HUES6 (cell line): ENCODE measurements around the gene HSPG2.
A peak's percentile ranks its signal among the peaks of the same experiment; 100 is the strongest.

ENCODE experiments used
- H3K27ac ChIP-seq: 2 replicates; pipeline ENCODE4 v1.7.0; 2013; ENCODE audit warnings: low read depth, mild to moderate bottlenecking, low read length, inconsistent platforms
- H3K27me3 ChIP-seq: 2 replicates; pipeline ENCODE4 v1.6.1; 2013; ENCODE audit warnings: low read length; ENCODE audit not compliant: control insufficient read depth, insufficient read depth
- H3K36me3 ChIP-seq: 2 replicates; pipeline ENCODE4 v1.6.1; 2013; ENCODE audit warnings: low read length; ENCODE audit not compliant: control insufficient read depth, insufficient read depth
- H3K4me1 ChIP-seq: 2 replicates; pipeline ENCODE4 v1.6.1; 2013; ENCODE audit warnings: low read length; ENCODE audit not compliant: control insufficient read depth, insufficient read depth
- H3K4me3 ChIP-seq: 2 replicates; pipeline ENCODE4 v1.5.1; 2013; ENCODE audit warnings: low read depth, low read length
- H3K9ac ChIP-seq: one replicate; pipeline ENCODE4 v1.6.1; 2013; ENCODE audit warnings: mild to moderate bottlenecking, low read length
- H3K9me3 ChIP-seq: 2 replicates; pipeline ENCODE4 v1.6.1; 2013; ENCODE audit warnings: low read depth, low read length; ENCODE audit not compliant: control insufficient read depth, insufficient read depth

HSPG2 gene

GRCh38 chr1:21930629-21931170 lies 6.4 kb downstream of the HSPG2 start:
- H3K27ac ChIP-seq: no peak overlapping the region
- no peak overlapping the region for H3K9ac ChIP-seq
- no peaks in the 10 kb centered on the region for H3K9me3 ChIP-seq
- no peak overlapping the region for H3K4me3 ChIP-seq
- no peaks in the 10 kb centered on the region for H3K27me3 ChIP-seq
- no peaks in the 10 kb centered on the region for H3K36me3 ChIP-seq
- H3K4me1 ChIP-seq: peaks cover 39% of the 10 kb centered on the region

- no peaks in the 10 kb centered on the region for H3K36me3 ChIP-seq
- peaks cover 34% of the 10 kb centered on the region for H3K4me1 ChIP-seq
- no peak overlapping the region for H3K9ac ChIP-seq
- no peaks in the 10 kb centered on the region for H3K27me3 ChIP-seq
- H3K4me3 ChIP-seq: no peak overlapping the region
- no peaks in the 10 kb centered on the region for H3K9me3 ChIP-seq
- H3K27ac ChIP-seq: no peak overlapping the region
These were observed 7.0 kb downstream of the HSPG2 start for GRCh38 chr1:21930080-21930571.

GRCh38 chr1:21927533-21928237 lies 9.4 kb downstream of the HSPG2 start:
- Histone ChIP-seq H3K27ac (no peak overlapping the region), H3K9ac (no peak overlapping the region), H3K4me1 (peaks cover 29% of the 10 kb centered on the region), H3K36me3 (no peaks in the 10 kb centered on the region), H3K9me3 (no peaks in the 10 kb centered on the region), H3K27me3 (no peaks in the 10 kb centered on the region), H3K4me3 (no peak overlapping the region)

- Histone ChIP-seq H3K27me3 (no peaks in the 10 kb centered on the region), H3K36me3 (no peaks in the 10 kb centered on the region), H3K9ac (no peak overlapping the region), H3K9me3 (no peaks in the 10 kb centered on the region), H3K27ac (no peak overlapping the region), H3K4me1 (peaks cover 32% of the 10 kb centered on the region), H3K4me3 (no peak overlapping the region)
These were observed 10.1 kb downstream of the HSPG2 start for GRCh38 chr1:21926814-21927532.

- Histone ChIP-seq H3K4me1 (peaks cover 32% of the 10 kb centered on the region), H3K9ac (no peak overlapping the region), H3K4me3 (no peak overlapping the region), H3K27ac (no peak overlapping the region), H3K27me3 (no peaks in the 10 kb centered on the region), H3K36me3 (no peaks in the 10 kb centered on the region), H3K9me3 (no peaks in the 10 kb centered on the region)
These were observed 11.0 kb downstream of the HSPG2 start for GRCh38 chr1:21926065-21926464.

GRCh38 chr1:21925334-21925940 lies 11.7 kb downstream of the HSPG2 start:
- Histone ChIP-seq H3K4me3 (no peak overlapping the region), H3K9me3 (no peaks in the 10 kb centered on the region), H3K27me3 (no peaks in the 10 kb centered on the region), H3K4me1 (peaks cover 36% of the 10 kb centered on the region), H3K27ac (no peak overlapping the region), H3K9ac (no peak overlapping the region), H3K36me3 (no peaks in the 10 kb centered on the region)

- Histone ChIP-seq H3K4me3 (no peak overlapping the region), H3K9ac (no peak overlapping the region), H3K27ac (no peak overlapping the region), H3K36me3 (no peaks in the 10 kb centered on the region), H3K27me3 (no peaks in the 10 kb centered on the region), H3K9me3 (no peaks in the 10 kb centered on the region), H3K4me1 (peaks cover 39% of the 10 kb centered on the region)
These were observed 12.6 kb downstream of the HSPG2 start for GRCh38 chr1:21924503-21925005.

GRCh38 chr1:21922090-21923013 lies 14.8 kb downstream of the HSPG2 start:
- no peak overlapping the region for H3K27ac ChIP-seq
- peak overlapping the region; percentile 7 for H3K9ac ChIP-seq
- no peak overlapping the region for H3K4me3 ChIP-seq
- H3K36me3 ChIP-seq: no peaks in the 10 kb centered on the region
- no peaks in the 10 kb centered on the region for H3K9me3 ChIP-seq
- no peaks in the 10 kb centered on the region for H3K27me3 ChIP-seq
- H3K4me1 ChIP-seq: peaks cover 35% of the 10 kb centered on the region

GRCh38 chr1:21921100-21921875 lies 15.8 kb downstream of the HSPG2 start:
- Histone ChIP-seq H3K36me3 (no peaks in the 10 kb centered on the region), H3K4me3 (no peak overlapping the region), H3K9me3 (no peaks in the 10 kb centered on the region), H3K9ac (no peak overlapping the region), H3K27ac (no peak overlapping the region), H3K4me1 (peaks cover 34% of the 10 kb centered on the region), H3K27me3 (no peaks in the 10 kb centered on the region)

GRCh38 chr1:21919520-21919919 lies 17.6 kb downstream of the HSPG2 start:
- Histone ChIP-seq H3K27me3 (no peaks in the 10 kb centered on the region), H3K4me3 (no peak overlapping the region), H3K27ac (no peak overlapping the region), H3K9me3 (no peaks in the 10 kb centered on the region), H3K36me3 (no peaks in the 10 kb centered on the region), H3K9ac (no peak overlapping the region), H3K4me1 (peaks cover 43% of the 10 kb centered on the region)
